Esophagus muscularis mucosa (tissue), 3 donors: Measurements from ENCODE around the gene DNAH14.
A peak's percentile ranks its signal among the peaks of the same experiment; 100 is the strongest.

Experiments
- POLR2A ChIP-seq: fragments of 450-650 bp; IDR thresholded peaks from one replicate; pipeline ENCODE4 v1.6.1; 2017; ENCODE audit warnings: antibody characterized with exemption, moderate library complexity, mild to moderate bottlenecking, low read depth
- POLR2AphosphoS5 ChIP-seq, 2 donors: sonication (generic); formaldehyde crosslinking; IDR thresholded peaks; one replicate each; pipeline ENCODE4 v1.6.1; 2017; ENCODE audit warnings: antibody characterized with exemption in 2 of 2
- TF ChIP-seq, protein P1 (sequence below), 3 experiments: fragments of 200-600 bp in 2 of 3; fragments of 450-650 bp in 1 of 3; sonication (generic) in 2 of 3; IDR thresholded peaks; one replicate each; pipeline ENCODE4 v1.5.1; 2017 to 2019; ENCODE audit warnings: antibody characterized with exemption in 3 of 3, mild to moderate bottlenecking in 2 of 3, moderate library complexity in 1 of 3

DNA sequence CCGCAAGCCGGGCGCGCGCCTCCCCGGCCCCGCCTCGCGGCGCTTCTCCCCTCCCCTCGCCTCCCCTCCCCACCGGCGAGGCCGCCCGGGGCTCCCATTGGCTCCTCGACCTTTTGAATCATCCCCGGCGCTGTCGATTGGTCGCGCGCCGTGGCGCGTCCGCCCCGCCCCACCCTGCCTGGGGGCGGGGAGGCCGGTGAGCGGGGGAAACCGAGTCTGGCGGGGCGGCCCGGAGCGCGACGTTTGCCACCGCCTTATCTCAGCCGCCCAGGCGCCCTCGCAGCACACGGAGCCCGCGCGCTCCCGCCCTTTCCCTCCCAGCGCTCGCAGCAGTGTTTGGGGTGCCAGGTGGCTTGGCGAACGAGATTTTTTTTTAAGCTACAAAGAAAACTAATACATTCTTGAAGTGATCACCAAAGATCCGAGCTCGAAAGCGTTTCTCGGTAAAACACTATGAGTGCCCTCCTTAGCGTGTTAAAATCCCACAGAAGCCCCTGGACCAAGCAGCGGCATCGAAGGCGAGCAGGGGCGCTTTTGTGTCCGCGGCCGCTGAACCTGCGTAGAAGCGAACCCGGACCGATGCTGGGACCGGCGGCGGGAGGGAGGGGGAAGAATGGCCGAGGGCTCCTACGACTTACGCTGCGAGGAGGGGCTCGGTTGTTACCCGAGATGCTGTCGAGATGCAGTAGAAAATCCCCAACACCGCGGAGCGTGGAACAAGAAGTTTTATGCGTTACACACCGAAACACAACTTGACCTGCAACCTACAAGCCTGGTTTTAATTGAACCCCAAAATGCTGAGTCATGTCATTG is 498.8 kb downstream of the DNAH14 start:
- TF ChIP-seq, protein P1, sequence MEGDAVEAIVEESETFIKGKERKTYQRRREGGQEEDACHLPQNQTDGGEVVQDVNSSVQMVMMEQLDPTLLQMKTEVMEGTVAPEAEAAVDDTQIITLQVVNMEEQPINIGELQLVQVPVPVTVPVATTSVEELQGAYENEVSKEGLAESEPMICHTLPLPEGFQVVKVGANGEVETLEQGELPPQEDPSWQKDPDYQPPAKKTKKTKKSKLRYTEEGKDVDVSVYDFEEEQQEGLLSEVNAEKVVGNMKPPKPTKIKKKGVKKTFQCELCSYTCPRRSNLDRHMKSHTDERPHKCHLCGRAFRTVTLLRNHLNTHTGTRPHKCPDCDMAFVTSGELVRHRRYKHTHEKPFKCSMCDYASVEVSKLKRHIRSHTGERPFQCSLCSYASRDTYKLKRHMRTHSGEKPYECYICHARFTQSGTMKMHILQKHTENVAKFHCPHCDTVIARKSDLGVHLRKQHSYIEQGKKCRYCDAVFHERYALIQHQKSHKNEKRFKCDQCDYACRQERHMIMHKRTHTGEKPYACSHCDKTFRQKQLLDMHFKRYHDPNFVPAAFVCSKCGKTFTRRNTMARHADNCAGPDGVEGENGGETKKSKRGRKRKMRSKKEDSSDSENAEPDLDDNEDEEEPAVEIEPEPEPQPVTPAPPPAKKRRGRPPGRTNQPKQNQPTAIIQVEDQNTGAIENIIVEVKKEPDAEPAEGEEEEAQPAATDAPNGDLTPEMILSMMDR (IDR thresholded peaks at IDR 0.05): no peak
- peak; percentile 83 to 96 for TF ChIP-seq POLR2AphosphoS5 (IDR thresholded peaks at IDR 0.05)
- TF ChIP-seq POLR2A: no peak
